ENCODE results near the gene BLVRB.
"Not testable (repeated sequence)": the region's sequence is repeated elsewhere in the genome, so short reads cannot be mapped to it uniquely, and the experiment has no call there.

BLVRB gene

DNA sequence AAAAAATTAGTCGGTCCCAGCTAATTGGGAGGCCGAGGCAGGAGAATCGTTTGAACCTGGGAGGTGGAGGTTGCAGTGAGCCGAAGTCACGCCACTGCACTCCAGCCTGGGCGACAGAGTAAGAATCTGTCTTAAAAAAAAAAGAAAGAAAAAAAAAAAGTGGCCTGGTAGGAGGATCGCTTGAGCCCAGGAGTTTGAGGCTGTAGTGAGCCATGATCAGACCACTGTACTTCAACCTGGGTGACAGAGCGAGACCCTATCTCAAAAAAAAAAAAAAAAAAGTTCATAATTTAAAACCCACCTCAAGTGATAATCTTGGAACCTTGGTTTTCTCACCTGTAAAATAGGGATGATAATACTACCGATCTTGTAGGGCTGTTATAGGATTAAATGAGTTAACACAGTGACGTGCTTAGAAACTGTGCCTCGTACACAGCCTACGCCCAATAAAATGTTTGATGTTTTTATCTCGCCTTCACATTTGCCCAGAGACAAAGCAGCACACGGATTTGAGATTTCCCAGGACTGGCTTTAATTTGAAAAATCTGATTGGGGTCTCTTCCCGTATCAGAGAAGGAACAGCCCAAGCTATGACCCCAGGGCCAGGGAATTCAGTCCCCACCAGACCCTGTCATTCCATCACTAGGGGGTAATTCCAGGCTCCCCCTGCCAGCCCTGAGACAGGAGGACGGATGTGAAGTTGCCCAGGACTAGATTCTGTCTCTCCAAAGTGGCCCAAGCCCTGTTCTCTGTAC is 43.4 kb downstream of the BLVRB start:
- no peak for DNase-seq

- DNase-seq, result no peak
Measured at GRCh38 chr19:40420766-40421765, 44.5 kb downstream of the BLVRB start.

- DNase-seq, result no peak
Measured at GRCh38 chr19:40420451-40420765, 45.1 kb downstream of the BLVRB start.

DNA sequence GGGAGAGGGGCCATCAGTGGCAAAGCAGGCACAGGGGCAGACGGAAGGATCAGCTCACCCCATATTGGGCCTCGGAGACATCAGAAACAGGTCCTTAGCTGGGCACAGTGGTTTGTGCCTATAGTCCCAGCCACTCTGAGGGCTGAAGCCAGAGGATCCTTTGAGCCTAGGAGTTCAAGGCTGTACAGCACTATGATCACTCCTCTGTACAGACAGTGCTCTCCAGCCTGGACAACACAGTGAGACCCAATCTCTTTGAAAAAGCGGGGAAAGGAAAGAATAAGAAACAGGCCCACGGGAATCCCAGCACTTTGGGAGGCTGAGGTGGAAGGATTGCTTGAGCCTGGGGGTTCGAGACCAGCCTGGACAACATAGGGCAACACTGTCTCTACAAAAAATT is 45.8 kb downstream of the BLVRB start:
- no peak for DNase-seq

- DNase-seq, result no peak
Measured at GRCh38 chr19:40419066-40419612, 46.4 kb downstream of the BLVRB start.

GRCh38 chr19:40418040-40418439 is 47.5 kb downstream of the BLVRB start:
- DNase-seq, result no peak

DNA sequence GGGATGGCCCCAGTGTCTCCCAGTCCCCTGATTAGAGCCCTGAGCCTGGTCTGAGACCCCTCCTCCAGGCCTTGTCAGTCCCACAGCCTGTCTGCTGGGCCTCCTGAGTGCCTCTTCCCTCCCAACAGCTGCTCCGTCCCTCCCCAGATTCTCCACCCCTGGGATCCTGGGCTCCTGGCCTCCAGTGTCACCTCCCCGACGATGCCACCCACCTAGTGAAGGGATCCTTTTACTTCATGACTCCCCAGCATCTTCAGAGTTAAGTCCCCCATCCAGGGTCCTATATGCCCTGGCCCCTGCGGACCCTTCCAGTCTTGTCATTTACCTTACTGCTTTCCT is 47.9 kb downstream of the BLVRB start:
- DNase-seq, result no peak

DNA sequence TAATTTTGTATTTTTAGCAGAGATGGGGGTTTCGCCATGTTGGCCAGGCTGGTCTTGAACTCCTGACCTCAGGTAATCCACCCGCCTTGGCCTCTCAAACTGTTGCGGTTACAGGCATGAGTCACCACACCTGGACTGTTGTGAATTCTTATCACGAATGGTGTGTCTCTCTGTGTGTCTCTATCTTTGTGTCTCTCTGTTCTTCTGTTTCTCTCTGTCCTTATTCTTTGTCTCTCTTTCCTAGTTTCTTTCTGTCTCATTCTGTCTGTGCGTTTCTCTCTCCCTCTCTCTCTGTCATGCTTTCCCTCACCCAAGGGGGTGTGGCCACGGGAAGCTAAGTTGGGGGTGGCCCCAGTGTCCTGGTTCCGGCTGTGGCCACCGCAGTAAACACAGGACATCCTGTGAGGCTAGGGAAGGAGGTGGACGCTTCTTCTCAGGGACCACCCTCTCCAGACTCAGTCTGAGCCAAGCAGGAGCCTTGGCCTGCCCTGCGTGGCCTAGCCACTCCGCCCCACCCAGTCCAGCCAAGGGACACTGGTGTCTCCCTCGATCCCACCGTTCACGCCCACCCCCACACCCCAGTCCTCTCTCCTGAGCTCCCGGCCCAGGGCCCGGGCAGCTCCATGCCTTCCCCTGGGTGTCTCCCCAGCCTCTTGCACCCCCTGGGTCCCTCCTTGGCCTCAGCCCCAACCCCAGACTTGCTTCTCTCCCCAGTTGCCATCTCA is 48.5 kb downstream of the BLVRB start:
- DNase-seq, result no peak

DNA sequence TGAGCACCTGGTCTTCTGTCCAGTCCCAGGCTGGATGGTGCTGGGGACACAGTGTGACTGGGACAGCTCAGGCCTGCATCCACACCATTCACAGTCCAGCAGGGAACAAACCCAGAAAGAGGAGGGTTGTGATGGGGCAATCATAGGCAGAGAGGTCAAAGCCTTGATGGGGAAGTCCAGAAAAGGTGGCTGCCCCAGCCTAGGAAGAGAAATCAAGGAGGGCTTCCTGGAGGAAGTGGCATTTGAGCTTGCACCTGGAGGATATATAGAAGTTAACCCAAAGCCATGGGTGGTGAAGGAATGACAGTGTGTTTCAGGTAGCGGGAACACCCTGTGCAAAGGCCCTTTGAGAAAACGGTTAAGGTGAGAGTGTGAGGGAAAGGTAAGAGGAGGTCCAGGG is 49.8 kb downstream of the BLVRB start:
- DNase-seq, result no peak

- no peak for DNase-seq
Measured at GRCh38 chr19:40414542-40415535, 50.7 kb downstream of the BLVRB start.

DNA sequence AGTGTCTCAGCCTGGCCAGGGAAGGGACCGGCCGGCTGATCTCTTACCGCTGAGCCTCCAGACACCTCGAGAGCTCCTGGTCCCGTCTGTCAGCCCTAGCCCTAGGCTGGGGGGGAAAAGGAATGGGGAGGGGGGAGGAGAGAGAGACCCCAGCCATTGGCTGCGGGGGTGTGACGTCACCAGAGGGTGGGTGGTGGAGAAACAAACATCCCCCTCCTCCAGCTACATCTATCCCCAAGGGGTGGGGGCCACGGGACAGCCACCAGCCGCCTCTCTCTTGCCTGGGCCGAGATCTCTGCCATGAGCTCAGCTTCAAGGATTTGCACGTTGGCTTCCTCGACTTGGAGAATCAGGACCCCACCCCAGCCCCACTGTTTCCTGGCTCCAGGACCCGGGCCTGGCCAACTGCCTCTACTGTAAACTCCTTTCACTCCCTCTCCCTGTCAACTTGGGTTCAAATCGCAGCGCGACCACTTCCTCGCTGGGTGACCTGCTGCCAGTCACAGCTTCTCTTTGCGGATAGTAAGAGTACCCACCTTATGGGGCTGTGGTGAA is 52.2 kb downstream of the BLVRB start, which contains the start of gene PRX:
PRX (minus strand) TSS at position 88 of the 555 bp plus-strand sequence. CDS start 5,446 bp downstream, outside the sequence.
- DNase-seq, result no peak

DNA sequence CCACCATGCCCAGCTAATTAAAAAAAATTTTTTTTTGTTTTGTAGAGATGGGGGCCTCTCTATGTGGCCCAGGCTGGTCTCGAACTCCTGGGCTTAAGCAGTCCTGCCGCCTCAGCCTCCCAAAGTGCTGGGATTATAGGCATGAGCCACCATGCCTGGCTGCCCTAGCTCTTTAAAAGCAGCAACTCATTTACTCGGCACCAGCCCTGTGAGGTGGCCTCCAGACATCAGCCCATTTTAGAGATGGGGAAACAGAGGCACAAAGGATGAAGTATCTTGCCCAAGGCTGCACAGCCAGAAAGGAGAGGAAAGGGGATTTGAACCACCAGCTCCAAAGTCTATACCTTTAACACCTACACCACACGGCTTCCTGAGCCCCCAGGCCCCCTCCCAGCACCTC is 52.7 kb downstream of the BLVRB start:
- no peak for DNase-seq

- DNase-seq, result no peak
Measured at GRCh38 chr19:40411958-40412499, 53.5 kb downstream of the BLVRB start.

DNA sequence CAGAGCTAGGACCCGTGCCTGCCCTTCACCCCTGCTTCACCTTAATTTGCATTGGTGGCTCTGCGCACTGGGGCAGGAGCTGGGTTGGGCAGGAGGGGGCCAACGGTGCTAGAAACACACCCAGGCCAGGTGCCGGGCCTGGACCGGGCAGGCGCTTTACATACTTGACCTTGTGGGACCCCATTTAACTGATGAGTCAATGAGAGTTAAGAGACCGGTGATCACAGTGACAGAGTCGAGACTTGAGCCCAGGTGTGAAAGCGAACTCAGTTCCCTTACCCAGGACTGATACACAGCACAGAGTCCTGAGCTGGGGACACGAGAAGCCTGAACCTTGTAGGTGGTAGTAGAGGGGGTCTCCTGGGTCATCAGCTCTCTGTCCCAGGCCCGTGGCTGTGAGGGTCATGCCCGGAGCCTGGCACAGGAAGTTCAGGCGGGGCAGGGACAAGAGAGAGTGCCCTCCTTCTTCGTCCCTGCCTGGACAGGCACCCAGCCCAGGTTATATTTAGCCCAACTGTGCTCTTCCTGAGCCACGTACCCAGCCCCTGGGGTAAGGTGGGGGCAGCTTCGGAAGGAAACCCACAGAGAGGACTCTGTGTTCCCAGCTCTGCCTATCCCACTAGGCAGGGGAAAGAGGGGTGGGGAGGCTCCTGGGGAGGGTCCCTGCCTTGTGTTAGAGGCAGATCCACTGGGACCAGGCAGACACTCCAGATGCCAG is 54.3 kb downstream of the BLVRB start:
- DNase-seq, result no peak

DNA sequence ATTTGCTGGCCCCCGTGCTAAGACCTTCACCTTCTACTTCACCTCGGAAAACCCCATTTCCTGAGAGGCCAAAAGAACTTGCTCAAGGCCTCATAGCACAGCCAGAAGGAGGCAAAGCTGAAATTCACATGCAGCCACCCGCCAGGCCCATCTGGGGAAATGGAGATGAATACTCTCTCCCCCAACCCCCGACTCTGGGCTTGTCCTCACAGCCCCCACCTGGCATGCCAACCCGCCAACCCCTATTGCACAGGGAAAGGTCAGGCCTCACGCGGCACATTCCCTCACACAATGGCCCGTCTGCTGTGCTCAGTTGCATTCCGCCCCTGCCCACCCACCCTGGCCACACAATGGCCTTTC is 55.5 kb downstream of the BLVRB start:
- DNase-seq, result no peak

- DNase-seq, result not testable (repeated sequence)
Measured at GRCh38 chr19:40408598-40408925, 57.0 kb downstream of the BLVRB start.

- DNase-seq, result no peak
Measured at GRCh38 chr19:40407714-40408597, 57.6 kb downstream of the BLVRB start.

GRCh38 chr19:40403262-40403984 is 62.1 kb downstream of the BLVRB start:
- no peak for DNase-seq

GRCh38 chr19:40400559-40400958 is 65.0 kb downstream of the BLVRB start:
- no peak for DNase-seq
